ENCODE measurements around the gene SFR1. TPM values are rescaled to one million over a fixed set of nuclear protein-coding genes. Genes with fewer than 3 reads are reported as not detected.

SFR1 gene
- 10 to 100 TPM; 10.8 to 13.3 (median 11.9) TPM for polyA plus RNA-seq (ENCODE audit: insufficient read length in 4 of 4)

- peak; percentile 97 for DNase-seq (ENCODE audit: low read depth in 4 of 4, low spot score in 3 of 4)
Measured at GRCh38 chr10:104121485-104122224, at the start of gene SFR1. TSS of gene SFR1 (plus strand) at chr10:104122171. CDS start at chr10:104122184, 13 bp downstream.

- no peak for DNase-seq (ENCODE audit: low read depth in 4 of 4, low spot score in 3 of 4)
Measured at GRCh38 chr10:104072786-104073185, 49.2 kb upstream of the SFR1 start.

DNA sequence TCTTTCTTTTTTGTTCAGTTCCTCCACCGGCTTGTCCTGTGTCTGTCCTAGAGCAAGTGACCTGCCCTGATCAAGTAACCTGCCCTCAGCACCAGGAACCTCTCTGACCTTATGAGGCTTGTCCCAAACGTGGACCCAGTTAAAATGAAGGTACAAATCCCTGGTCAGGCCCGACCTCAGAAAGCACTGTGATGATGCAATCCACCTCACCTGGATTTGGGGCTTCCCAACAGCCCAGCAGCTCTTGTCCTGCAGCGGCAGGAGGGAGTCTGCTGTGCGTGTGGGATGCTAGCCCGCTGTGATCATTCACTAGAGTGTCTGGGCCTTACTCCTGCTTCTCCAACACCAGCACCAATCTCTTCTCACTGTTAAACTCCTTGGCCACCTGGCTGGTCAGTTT is 47.5 kb upstream of the SFR1 start:
- no peak for DNase-seq (ENCODE audit: low read depth in 4 of 4, low spot score in 3 of 4)

DNA sequence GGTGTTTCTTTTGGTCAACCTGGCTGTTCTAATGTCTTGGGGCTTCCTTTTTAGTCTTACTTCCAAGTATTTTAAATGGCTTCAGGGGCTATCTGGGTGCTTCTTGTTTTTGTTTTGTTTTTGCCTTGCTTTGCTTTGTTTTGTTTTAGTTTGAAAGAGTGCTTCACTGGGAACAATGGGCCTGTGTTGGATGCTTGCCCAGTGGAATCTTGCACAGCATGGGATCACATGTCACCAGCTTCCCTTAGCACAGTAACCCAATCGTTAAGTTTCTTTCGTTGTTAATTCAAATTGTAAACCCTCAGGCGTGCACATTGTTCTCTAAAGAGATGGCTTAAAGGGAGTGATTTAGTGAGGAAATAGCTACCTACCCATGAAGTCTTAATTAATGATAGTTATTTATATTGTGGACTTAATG is 45.2 kb upstream of the SFR1 start:
- DNase-seq (ENCODE audit: low read depth in 4 of 4, low spot score in 3 of 4): peak; percentile 36 to 60 (median 48)

GRCh38 chr10:104077247-104077646 is 44.7 kb upstream of the SFR1 start:
- no peak for DNase-seq (ENCODE audit: low read depth in 4 of 4, low spot score in 3 of 4)

GRCh38 chr10:104077663-104078151 is 44.3 kb upstream of the SFR1 start:
- no peak for DNase-seq (ENCODE audit: low read depth in 4 of 4, low spot score in 3 of 4)

GRCh38 chr10:104080762-104081161 is 41.2 kb upstream of the SFR1 start:
- DNase-seq (ENCODE audit: low read depth in 4 of 4, low spot score in 3 of 4): no peak

DNA sequence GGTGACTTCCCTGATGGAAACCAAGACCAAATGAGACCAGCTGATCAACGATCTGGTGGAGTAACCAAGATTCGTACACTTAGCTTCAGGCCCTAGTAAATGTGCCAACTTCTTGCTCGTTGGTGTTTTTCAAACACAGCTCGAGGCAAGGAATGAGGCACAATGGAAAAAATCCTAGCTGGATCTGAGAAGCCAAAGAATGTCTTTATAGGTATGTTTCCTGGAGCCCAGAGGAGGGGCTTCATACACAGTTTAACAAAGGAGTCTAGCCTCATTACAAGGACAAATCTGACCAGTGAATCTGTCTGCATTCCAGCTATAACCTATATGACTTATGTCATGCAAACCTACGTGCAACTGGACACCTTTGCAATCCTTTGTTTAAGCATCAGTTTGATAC is 40.0 kb upstream of the SFR1 start:
- no peak for DNase-seq (ENCODE audit: low read depth in 4 of 4, low spot score in 3 of 4)

DNA sequence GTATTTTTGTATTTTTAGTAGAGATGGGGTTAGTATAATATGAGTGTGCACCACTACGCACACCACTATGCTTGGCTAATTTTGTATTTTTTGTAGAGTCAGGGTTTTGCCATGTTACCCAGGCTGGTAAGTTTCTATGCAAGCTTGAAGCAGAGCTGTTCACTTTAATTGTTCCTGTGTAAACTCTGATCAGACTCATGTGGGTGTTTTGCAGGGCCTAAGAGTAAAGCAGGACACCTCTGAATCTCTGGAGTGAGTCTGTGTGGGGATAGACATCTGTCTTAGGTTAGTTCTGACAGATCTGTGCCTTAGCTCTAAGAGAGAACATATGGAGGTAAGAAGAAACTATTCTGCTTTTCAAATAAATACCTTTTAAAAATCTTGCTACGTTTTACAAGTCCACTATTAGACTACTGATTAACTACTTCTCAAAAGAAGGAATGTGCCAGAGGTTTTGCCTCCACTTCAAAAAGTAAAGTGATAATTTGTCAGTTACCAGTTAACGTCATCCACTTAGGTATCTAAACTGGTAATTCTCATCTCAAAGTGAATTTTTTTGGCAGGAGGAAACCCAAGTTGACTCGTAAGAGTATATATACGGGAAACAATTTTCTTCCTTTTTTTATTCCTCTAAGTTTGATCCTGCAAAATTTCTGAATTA is 37.4 kb upstream of the SFR1 start:
- no peak for DNase-seq (ENCODE audit: low read depth in 4 of 4, low spot score in 3 of 4)

- DNase-seq (ENCODE audit: low read depth in 4 of 4, low spot score in 3 of 4): no peak
Measured at GRCh38 chr10:104085801-104086400, 36.1 kb upstream of the SFR1 start, which contains the start of gene COL17A1. TSS of gene COL17A1 (minus strand) at chr10:104085880. CDS start at chr10:104080673, 5,207 bp downstream.

DNA sequence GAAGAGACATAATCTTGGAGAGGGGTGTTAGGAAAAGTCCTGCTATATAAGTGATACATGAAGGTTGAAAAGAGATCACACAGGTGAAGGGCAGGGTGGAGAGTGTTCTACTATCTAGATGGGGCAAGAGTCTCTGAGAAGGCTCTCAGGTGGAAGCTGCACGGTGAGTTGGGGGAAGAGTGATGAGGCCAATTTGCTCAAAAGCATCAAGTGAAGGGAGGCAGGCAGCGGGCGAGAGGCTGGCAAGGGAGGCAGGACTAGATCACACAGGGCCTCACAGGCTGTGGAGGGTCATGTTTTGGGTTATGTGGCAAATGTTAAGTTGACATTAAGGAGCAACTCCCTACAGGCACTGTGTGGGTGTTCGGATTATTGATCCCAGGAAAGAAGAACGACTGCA is 33.7 kb upstream of the SFR1 start:
- DNase-seq (ENCODE audit: low read depth in 4 of 4, low spot score in 3 of 4): no peak

DNA sequence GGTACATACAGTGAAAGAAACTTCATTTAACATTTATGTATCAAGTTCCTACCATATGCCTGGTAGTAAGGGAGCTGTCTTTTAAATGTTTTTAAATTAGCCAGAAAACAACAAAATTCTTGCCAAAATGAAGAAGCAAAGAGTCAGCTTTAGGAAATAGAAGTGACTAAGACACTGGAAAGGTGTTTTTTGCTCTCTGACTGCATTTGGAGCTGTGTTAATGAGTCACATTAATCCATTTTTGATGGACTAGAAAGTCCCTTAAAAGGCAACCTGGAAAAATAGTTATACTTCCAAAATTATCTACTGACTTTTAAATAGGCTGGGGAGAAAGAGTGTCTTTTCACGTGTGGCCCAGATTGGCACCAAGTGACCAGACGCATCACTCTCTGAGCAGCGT is 32.4 kb upstream of the SFR1 start:
- no peak for DNase-seq (ENCODE audit: low read depth in 4 of 4, low spot score in 3 of 4)

DNA sequence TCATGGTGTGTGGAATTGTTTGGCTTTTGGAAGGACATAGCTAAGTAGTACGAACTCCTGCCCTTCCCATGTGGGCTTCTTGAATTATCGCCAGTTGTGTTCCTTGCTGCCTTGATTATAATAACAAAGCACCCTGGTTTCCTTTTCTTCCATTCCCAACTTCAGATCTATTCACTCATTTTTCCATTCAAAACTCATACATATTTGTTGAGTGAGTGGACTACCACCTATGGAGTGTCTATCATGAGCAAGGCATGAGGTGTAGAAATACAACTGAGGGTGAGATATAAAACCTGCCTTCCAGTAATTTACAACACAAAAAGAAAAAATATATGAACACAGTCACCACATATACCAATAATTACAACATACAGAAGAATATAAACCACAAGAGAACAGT is 31.4 kb upstream of the SFR1 start:
- DNase-seq (ENCODE audit: low read depth in 4 of 4, low spot score in 3 of 4): no peak

GRCh38 chr10:104092749-104093148 is 29.2 kb upstream of the SFR1 start:
- no peak for DNase-seq (ENCODE audit: low read depth in 4 of 4, low spot score in 3 of 4)

GRCh38 chr10:104096692-104097091 is 25.3 kb upstream of the SFR1 start:
- DNase-seq (ENCODE audit: low read depth in 4 of 4, low spot score in 3 of 4): no peak

DNA sequence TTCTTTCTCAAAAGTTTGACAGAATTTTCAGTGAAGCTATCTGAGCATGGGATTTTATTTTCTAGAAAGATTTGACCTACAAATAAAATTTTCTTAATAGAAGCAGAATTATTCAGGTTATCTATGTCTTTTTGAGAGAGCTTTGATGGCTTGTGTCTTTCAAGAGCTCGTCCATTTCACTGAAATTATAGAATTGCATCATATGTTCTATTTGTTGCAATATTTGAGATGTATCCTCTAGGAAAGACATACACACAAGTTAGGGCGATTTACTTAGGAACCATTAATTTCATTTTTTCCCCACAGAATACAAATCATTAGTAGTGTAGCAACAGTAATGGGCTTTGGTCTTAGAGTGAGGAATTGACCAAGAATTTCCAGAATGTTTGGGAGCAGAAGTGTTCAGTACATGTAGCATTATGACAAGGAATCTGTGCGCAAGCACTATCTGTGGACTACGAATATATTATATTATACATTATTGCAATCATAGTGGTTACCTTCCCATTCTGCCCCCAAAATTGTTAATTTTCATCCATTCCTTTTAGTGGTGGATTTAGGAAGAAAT is 23.5 kb upstream of the SFR1 start:
- DNase-seq (ENCODE audit: low read depth in 4 of 4, low spot score in 3 of 4): no peak

DNA sequence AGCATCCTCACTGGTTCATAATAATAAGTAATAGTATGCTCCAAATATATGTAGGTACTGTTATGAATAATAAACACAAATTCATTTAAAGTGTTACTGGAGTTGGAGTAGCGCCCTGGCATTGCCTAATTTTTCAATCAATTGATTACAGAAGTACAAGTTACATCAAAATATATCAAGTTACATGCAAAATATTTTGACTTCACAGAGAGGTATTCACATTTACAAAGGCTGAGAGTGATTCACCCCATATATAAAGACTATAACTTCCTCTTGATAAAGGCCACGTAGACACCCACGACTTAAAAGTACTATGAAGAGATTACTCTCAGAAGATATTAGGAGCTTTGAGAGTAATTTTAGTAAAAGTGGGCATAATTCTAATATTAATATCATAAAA is 22.7 kb upstream of the SFR1 start:
- no peak for DNase-seq (ENCODE audit: low read depth in 4 of 4, low spot score in 3 of 4)

DNA sequence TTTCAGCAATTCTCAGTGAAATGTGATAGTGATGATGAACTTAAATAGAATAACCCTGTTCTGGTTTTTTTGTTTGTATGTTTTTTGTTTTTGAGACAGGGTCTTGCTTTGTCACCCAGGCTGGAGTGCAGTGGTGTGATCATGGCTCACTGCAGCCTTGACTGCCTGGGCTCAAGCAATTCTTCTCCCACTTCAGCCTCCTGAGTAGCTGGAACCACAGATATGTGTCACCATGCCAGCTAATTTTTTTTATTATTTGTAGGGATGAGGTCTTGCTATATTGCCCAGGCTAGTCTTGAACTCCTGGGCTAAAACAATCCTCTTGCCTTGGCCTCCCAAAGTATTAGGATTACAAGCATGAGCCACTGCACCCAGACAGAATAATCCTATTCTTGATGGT is 22.0 kb upstream of the SFR1 start:
- DNase-seq (ENCODE audit: low read depth in 4 of 4, low spot score in 3 of 4): no peak

GRCh38 chr10:104100795-104101194 is 21.2 kb upstream of the SFR1 start:
- DNase-seq (ENCODE audit: low read depth in 4 of 4, low spot score in 3 of 4): no peak

DNA sequence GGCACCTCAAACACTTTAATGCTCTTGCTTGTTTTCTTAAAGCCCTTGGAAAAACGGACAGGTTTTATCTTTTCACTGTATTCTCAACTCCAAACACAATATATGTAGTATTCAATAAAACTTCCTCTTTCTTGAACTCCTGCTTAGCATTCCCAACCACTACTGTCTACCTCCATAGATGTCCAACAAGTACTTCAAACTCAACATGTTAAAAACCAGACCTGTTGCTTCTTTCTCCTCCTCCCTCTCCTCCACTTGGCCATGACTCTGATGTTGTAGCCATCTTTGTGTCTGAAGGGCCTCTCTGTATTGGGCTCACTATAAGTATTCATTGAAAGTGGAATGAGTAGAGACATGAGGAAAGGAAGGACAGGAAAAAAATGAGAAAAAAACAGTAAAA is 20.1 kb upstream of the SFR1 start:
- DNase-seq (ENCODE audit: low read depth in 4 of 4, low spot score in 3 of 4): no peak

- no peak for DNase-seq (ENCODE audit: low read depth in 4 of 4, low spot score in 3 of 4)
Measured at GRCh38 chr10:104103956-104104355, 18.0 kb upstream of the SFR1 start.
